ENCODE results near the gene KLK3. TPM values are rescaled to one million over a fixed set of nuclear protein-coding genes. Genes with fewer than 3 reads are reported as not detected.

KLK3 gene
- total and polyA plus RNA-seq, 8 donors, result 46.9 to 134 TPM; not detected in 6

- TF ChIP-seq POLR2AphosphoS5 (IDR thresholded peaks at IDR 0.05) (no peak), POLR2A (IDR thresholded peaks at IDR 0.05) (no peak), CTCF (IDR thresholded peaks at IDR 0.05) (no peak), EP300 (IDR thresholded peaks at IDR 0.05) (no peak)
- intact Hi-C loops (cut with DNase I; ENCODE audit: low total_unique reads), result no loop called here
- Histone ChIP-seq H3K27ac (no peak overlapping the region), H3K4me1 (peaks cover 0 to 12% (median 10%) of the 10 kb centered on the region in 4 donors), H3K9me3 (peaks cover 0 to 5% (median 0%) of the 10 kb centered on the region in 4 donors), H3K36me3 (no peaks in the 10 kb centered on the region), H3K27me3 (peaks cover 3 to 74% (median 25%) of the 10 kb centered on the region in 3 donors), H3K4me3 (no peak overlapping the region)
- WGBS, 5 donors, result 69 to 82% (median 78%) methylated on average over 5 of the region's 5 CpGs
- DNase-seq, result no peak
These were observed 39.8 kb upstream of the KLK3 start for GRCh38 chr19:50814883-50815282.

GRCh38 chr19:50815439-50815838, 39.3 kb upstream of the KLK3 start:
- DNase-seq, result no peak

GRCh38 chr19:50817941-50818858, 36.5 kb upstream of the KLK3 start:
- no peaks in the 10 kb centered on the region for H3K36me3 ChIP-seq
- WGBS, 5 donors, result 3 to 7% (median 7%) methylated on average over 25 to 52 of the region's 52 CpGs
- no peak for TF ChIP-seq EP300 (IDR thresholded peaks at IDR 0.05)
- peaks cover 15 to 95% (median 53%) of the 10 kb centered on the region in 3 donors for H3K27me3 ChIP-seq
- intact Hi-C loops (cut with DNase I; ENCODE audit: low total_unique reads), result no loop called here
- peaks cover 0 to 23% (median 22%) of the 10 kb centered on the region in 4 donors for H3K4me1 ChIP-seq
- peak; percentile 48 to 81 for DNase-seq
- peaks cover 0 to 5% (median 0%) of the 10 kb centered on the region in 4 donors for H3K9me3 ChIP-seq
- peak overlapping the region; percentile 15 to 41 (median 28) for H3K4me3 ChIP-seq
- no peak overlapping the region for H3K27ac ChIP-seq

More at GRCh38 chr19:50815439-50815838, 39.3 kb upstream of the KLK3 start:
- Histone ChIP-seq H3K4me1 (peaks cover 0 to 15% (median 13%) of the 10 kb centered on the region in 4 donors), H3K9me3 (peaks cover 0 to 5% (median 0%) of the 10 kb centered on the region in 4 donors), H3K27me3 (peaks cover 3 to 80% (median 30%) of the 10 kb centered on the region in 3 donors), H3K4me3 (no peak overlapping the region), H3K36me3 (no peaks in the 10 kb centered on the region), H3K27ac (no peak overlapping the region)
- 83 to 100% (median 96%) methylated on average over 1 of the region's 1 CpG for WGBS, 5 donors
- TF ChIP-seq POLR2A (IDR thresholded peaks at IDR 0.05) (no peak), POLR2AphosphoS5 (IDR thresholded peaks at IDR 0.05) (no peak), EP300 (IDR thresholded peaks at IDR 0.05) (no peak), CTCF (IDR thresholded peaks at IDR 0.05) (no peak)
- intact Hi-C loops (cut with DNase I; ENCODE audit: low total_unique reads), result no loop called here

- no peak for TF ChIP-seq EP300 (IDR thresholded peaks at IDR 0.05)
These were observed 35.7 kb upstream of the KLK3 start for GRCh38 chr19:50818859-50819472.

GRCh38 chr19:50819636-50820035, 35.1 kb upstream of the KLK3 start:
- H3K27ac ChIP-seq, result no peak overlapping the region
- no peak overlapping the region for H3K4me3 ChIP-seq
- 28 to 48% (median 39%) methylated on average over 5 to 8 of the region's 8 CpGs for WGBS, 5 donors

More at GRCh38 chr19:50818859-50819472, 35.7 kb upstream of the KLK3 start:
- Histone ChIP-seq H3K4me3 (no peak overlapping the region), H3K36me3 (no peaks in the 10 kb centered on the region), H3K4me1 (peaks cover 0 to 23% (median 22%) of the 10 kb centered on the region in 4 donors), H3K9me3 (peaks cover 0 to 5% (median 0%) of the 10 kb centered on the region in 4 donors), H3K27ac (no peak overlapping the region), H3K27me3 (peaks cover 15 to 97% (median 53%) of the 10 kb centered on the region in 3 donors)
- intact Hi-C loops (cut with DNase I; ENCODE audit: low total_unique reads), result no loop called here
- DNase-seq, result no peak
- 57 to 67% (median 62%) methylated on average over 8 to 12 of the region's 12 CpGs for WGBS, 5 donors

More at GRCh38 chr19:50819636-50820035, 35.1 kb upstream of the KLK3 start:
- no peak for DNase-seq
- peaks cover 0 to 23% (median 22%) of the 10 kb centered on the region in 4 donors for H3K4me1 ChIP-seq
- no peaks in the 10 kb centered on the region for H3K36me3 ChIP-seq
- intact Hi-C loops (cut with DNase I; ENCODE audit: low total_unique reads), result no loop called here
- peaks cover 15 to 97% (median 53%) of the 10 kb centered on the region in 3 donors for H3K27me3 ChIP-seq
- TF ChIP-seq EP300 (IDR thresholded peaks at IDR 0.05), result no peak
- no peak for TF ChIP-seq POLR2A (IDR thresholded peaks at IDR 0.05)
- no peak for TF ChIP-seq POLR2AphosphoS5 (IDR thresholded peaks at IDR 0.05)
- TF ChIP-seq CTCF (IDR thresholded peaks at IDR 0.05), result no peak
- peaks cover 0 to 5% (median 0%) of the 10 kb centered on the region in 4 donors for H3K9me3 ChIP-seq
